Measurements from ENCODE around the gene XPR1. TPM values are rescaled to one million over a fixed set of nuclear protein-coding genes. Genes with fewer than 3 reads are reported as not detected.

The XPR1 gene
- total RNA-seq, 1 donor: 25.7 TPM

DNA sequence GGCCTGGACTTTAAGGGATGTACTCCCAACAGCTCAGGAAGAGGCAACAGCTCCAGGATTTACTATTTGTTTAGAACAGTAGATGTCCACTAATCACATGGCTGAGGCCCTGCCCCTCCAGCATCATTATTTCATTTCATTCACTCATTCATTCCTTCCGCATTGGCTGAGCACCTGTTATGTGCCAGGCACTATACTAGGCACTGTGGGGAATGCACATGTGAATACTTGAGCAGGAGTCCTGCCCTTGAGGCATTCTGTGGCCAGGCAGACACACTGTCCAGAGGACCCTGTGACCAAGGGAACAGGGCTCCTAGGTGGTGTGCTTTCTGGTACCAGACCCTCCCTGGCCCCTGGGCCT is 305.2 kb downstream of the XPR1 start:
- TF ChIP-seq, protein P1, sequence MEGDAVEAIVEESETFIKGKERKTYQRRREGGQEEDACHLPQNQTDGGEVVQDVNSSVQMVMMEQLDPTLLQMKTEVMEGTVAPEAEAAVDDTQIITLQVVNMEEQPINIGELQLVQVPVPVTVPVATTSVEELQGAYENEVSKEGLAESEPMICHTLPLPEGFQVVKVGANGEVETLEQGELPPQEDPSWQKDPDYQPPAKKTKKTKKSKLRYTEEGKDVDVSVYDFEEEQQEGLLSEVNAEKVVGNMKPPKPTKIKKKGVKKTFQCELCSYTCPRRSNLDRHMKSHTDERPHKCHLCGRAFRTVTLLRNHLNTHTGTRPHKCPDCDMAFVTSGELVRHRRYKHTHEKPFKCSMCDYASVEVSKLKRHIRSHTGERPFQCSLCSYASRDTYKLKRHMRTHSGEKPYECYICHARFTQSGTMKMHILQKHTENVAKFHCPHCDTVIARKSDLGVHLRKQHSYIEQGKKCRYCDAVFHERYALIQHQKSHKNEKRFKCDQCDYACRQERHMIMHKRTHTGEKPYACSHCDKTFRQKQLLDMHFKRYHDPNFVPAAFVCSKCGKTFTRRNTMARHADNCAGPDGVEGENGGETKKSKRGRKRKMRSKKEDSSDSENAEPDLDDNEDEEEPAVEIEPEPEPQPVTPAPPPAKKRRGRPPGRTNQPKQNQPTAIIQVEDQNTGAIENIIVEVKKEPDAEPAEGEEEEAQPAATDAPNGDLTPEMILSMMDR (IDR thresholded peaks at IDR 0.05; ENCODE audit: extremely low read depth, low read depth, low read length): no peak

DNA sequence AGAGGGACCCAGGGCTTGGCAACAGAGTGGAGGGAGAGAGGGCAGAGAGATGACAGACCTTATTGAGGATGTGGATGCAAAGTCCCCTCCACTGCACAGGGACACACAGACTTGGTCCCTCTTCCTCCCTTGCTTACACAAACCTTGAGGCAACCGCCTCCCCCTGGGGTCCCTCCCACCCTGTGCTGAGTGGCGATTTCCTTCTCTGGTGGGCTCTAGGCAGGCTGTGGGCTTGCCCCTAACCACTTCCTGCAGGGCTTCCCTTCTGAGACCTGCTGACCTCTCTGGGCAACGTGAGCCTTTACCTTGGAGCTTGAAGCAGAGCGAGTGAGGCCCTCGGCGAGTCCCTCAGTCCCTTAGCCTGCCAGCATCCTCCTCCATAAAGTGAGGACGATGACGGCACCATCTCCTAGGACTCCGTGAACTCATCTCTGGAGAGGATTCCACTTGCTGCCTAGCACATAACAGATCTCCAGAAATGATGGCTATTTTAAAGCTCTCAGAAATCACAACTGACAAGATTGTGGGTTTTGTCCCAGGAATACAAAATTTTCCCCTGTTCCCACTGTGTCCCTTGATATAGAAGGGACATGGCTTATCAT is 305.9 kb downstream of the XPR1 start:
- Histone ChIP-seq H3K36me3 (ENCODE audit: insufficient read depth, low read length) (peaks cover 5% of the 10 kb centered on the region), H3K9me3 (ENCODE audit: low read depth, low read length) (no peaks in the 10 kb centered on the region), H3K4me1 (ENCODE audit: insufficient read depth, low read length) (no peaks in the 10 kb centered on the region), H2AFZ (ENCODE audit: low read length) (no peak overlapping the region), H4K20me1 (ENCODE audit: insufficient read depth, low read length) (no peaks in the 10 kb centered on the region), H3K27ac (ENCODE audit: low read depth, low read length) (no peak overlapping the region), H3K4me2 (ENCODE audit: insufficient read depth, low read length) (no peak overlapping the region), H3K4me3 (ENCODE audit: insufficient read depth, low read length) (no peak overlapping the region), H3K27me3 (ENCODE audit: insufficient read depth, low read length) (no peaks in the 10 kb centered on the region), H3K79me2 (ENCODE audit: insufficient read depth, low read length) (no peaks in the 10 kb centered on the region)
- TF ChIP-seq, protein P1 (IDR thresholded peaks at IDR 0.05; ENCODE audit: extremely low read depth, low read depth, low read length): no peak
- no peak for DNase-seq (ENCODE audit: insufficient read length, low spot score, missing footprints)

More for the DNA sequence above, 305.2 kb downstream of the XPR1 start:
- Histone ChIP-seq H3K9me3 (ENCODE audit: low read depth, low read length) (no peaks in the 10 kb centered on the region), H2AFZ (ENCODE audit: low read length) (no peak overlapping the region), H3K4me1 (ENCODE audit: insufficient read depth, low read length) (no peaks in the 10 kb centered on the region), H3K36me3 (ENCODE audit: insufficient read depth, low read length) (peaks cover 5% of the 10 kb centered on the region), H3K79me2 (ENCODE audit: insufficient read depth, low read length) (no peaks in the 10 kb centered on the region), H3K4me2 (ENCODE audit: insufficient read depth, low read length) (no peak overlapping the region), H3K27me3 (ENCODE audit: insufficient read depth, low read length) (no peaks in the 10 kb centered on the region), H3K27ac (ENCODE audit: low read depth, low read length) (no peak overlapping the region), H3K4me3 (ENCODE audit: insufficient read depth, low read length) (no peak overlapping the region), H4K20me1 (ENCODE audit: insufficient read depth, low read length) (no peaks in the 10 kb centered on the region)
- DNase-seq (ENCODE audit: insufficient read length, low spot score, missing footprints): no peak

DNA sequence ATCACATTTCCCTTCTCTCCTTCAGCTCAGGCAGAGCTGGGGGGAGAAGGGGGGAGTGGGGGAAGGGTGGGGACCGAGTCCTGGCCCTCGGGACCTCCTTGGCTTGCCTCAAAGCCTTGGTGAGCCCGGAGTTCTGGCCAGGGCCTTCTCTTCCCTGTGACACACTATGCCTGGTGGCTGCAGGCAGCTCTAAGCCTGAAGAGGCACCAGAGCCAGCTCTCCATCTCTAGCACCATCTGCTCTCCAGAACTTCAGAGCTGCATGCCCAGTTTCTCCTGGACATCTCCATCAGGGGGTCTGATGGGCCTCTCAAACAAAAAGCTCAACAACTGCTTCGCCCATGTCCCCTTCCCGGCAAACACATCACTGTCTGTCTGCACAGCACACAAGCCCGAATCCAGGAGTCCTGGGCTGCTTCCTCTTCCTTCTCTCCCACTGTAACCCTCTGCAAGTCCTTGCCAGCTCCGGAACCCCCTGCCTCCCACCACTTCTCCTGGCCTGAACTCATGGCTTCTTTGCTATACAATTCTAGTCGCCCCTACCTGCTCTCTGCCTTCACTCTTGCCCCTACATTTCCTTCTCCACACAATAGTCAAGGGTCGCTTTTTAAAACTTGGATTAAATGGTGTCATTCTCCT is 307.4 kb downstream of the XPR1 start:
- peaks cover 5% of the 10 kb centered on the region for H3K36me3 ChIP-seq (ENCODE audit: insufficient read depth, low read length)
- no peak overlapping the region for H3K4me2 ChIP-seq (ENCODE audit: insufficient read depth, low read length)
- H3K27me3 ChIP-seq (ENCODE audit: insufficient read depth, low read length): no peaks in the 10 kb centered on the region
- no peaks in the 10 kb centered on the region for H3K9me3 ChIP-seq (ENCODE audit: low read depth, low read length)
- DNase-seq (ENCODE audit: insufficient read length, low spot score, missing footprints): no peak
- TF ChIP-seq, protein P1 (IDR thresholded peaks at IDR 0.05; ENCODE audit: extremely low read depth, low read depth, low read length): no peak
- no peak overlapping the region for H3K27ac ChIP-seq (ENCODE audit: low read depth, low read length)
- H3K79me2 ChIP-seq (ENCODE audit: insufficient read depth, low read length): no peaks in the 10 kb centered on the region
- no peaks in the 10 kb centered on the region for H4K20me1 ChIP-seq (ENCODE audit: insufficient read depth, low read length)
- no peak overlapping the region for H2AFZ ChIP-seq (ENCODE audit: low read length)
- no peak overlapping the region for H3K4me3 ChIP-seq (ENCODE audit: insufficient read depth, low read length)
- no peaks in the 10 kb centered on the region for H3K4me1 ChIP-seq (ENCODE audit: insufficient read depth, low read length)

DNA sequence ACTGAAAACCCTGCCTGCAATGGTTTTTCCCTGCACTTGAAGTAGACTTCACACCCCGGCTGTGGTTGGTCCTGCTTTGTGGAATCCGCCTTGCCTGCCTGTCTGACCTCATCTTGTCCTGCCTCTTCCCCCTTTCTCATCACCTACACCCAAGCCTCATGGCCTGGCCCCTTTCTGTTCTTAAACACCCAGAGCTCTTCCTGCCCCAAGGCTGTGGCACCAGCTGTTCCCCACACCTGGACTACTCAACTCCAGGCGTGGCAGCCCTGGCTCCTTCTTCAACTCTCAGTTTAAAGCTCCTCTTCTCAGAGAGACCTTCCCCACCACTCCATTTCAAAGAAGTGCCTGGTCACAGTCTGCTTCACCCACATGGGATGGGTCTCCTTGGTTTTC is 307.9 kb downstream of the XPR1 start:
- Histone ChIP-seq H3K79me2 (ENCODE audit: insufficient read depth, low read length) (no peaks in the 10 kb centered on the region), H3K27me3 (ENCODE audit: insufficient read depth, low read length) (no peaks in the 10 kb centered on the region), H3K9me3 (ENCODE audit: low read depth, low read length) (no peaks in the 10 kb centered on the region), H3K4me1 (ENCODE audit: insufficient read depth, low read length) (no peaks in the 10 kb centered on the region), H3K36me3 (ENCODE audit: insufficient read depth, low read length) (peaks cover 5% of the 10 kb centered on the region), H2AFZ (ENCODE audit: low read length) (no peak overlapping the region), H3K4me2 (ENCODE audit: insufficient read depth, low read length) (no peak overlapping the region), H3K4me3 (ENCODE audit: insufficient read depth, low read length) (no peak overlapping the region), H4K20me1 (ENCODE audit: insufficient read depth, low read length) (no peaks in the 10 kb centered on the region), H3K27ac (ENCODE audit: low read depth, low read length) (no peak overlapping the region)
- TF ChIP-seq, protein P1 (IDR thresholded peaks at IDR 0.05; ENCODE audit: extremely low read depth, low read depth, low read length): no peak
- DNase-seq (ENCODE audit: insufficient read length, low spot score, missing footprints): no peak

Small RNA genes lying within 50 kb of the gene (small RNA-seq; reads per million reads assigned to genes)
- not detected for gene RF00026

Other genes with a start within 250 kb of the XPR1 start
- gene ACBD6, start 129.4 kb upstream of the XPR1 start, total RNA-seq: 55.1 and 55.7 TPM in 2 replicates
- not detected in 2 replicates for gene OVAAL, start 73.1 kb upstream of the XPR1 start, total RNA-seq